A204.1 (cell line): ENCODE results near the gene NFATC3.
A peak's percentile ranks its signal among the peaks of the same experiment; 100 is the strongest.
"Not testable (repeated sequence)": the region's sequence is repeated elsewhere in the genome, so short reads cannot be mapped to it uniquely, and the experiment has no call there.

Source experiments
- FAIRE-seq: peaks from 2 replicates; lab custom pipeline; 2012; peaks lifted over from hg19 to GRCh38; lab: Jason Lieb, UNC

NFATC3 gene

DNA sequence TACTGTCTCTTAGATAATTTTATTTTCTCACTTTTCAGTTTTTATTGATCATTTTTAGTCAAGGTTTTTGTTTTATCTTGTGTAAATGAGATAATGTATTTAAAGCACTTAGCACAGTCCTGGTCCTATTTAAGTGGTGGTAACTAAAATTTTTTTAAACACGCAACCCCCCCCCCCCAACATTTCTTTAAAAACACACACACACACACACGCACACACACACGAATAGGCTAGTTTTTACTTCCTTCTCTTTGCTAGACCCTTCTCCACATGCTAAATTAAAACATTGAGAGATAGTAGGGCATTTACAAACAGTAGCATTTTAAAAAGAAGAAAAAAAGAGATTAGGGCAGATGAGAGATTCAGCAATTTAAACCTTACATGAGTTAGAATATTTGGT lies 5.0 kb downstream of the NFATC3 start:
- FAIRE-seq = no peak

DNA sequence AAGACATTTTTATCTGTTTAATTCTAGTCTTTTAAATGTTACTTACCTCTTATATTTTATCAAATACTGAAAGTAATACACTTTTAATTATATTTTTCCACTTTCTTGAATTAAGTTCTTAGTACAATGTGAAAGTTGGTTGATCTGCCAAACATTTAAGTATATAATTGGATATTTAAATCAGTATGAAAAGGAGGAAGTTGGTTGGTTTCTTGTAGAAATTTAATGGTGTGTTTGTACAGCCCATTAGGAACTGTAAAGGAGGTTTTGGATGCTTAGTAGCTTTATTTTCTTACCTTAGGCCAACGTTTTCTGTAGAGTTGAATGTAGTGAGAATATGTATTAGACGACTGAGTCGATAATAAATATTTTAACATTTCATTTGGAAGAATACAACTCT lies 5.4 kb downstream of the NFATC3 start:
- no peak for FAIRE-seq

DNA sequence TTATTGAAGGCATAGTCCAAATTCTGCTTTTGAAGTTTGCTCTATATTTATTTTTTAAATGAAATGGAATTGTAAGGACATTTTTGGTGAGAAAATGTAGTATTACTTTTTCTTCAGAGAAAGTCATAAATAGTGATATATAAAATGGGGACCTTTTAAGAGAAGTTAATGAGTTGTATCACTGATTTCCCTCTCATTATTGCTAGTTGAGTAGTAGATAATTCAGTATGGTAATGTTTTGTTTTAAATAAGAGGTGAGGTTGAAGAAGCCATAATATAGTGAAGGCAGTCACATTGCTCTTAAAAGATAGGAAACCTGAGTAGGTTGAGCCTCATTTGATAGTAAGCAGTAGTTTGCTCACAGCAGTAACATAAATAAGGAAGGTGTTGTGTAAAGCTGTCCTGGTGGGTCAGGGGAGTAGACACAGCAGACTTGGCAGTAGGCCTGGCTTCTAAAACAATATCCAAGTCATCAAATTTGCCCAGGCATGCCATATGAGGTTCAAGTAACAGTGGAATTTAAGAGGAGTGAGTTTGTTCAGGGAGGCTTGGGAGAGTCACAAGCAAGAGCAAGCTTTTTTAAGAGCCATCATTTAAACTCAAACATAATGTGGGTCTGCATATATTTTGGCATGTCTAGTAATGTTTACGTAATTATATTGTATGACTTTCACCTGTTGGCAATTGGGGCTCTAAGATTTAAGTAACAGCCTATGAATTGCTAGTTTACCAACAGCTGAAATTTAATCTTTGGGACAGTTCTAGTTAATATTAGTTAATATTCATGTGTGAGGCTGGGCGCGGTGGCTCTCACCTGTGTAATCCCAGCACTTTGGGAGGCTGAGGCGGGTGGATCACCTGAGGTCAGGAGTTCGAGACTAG lies 6.5 kb downstream of the NFATC3 start:
- FAIRE-seq = no peak

DNA sequence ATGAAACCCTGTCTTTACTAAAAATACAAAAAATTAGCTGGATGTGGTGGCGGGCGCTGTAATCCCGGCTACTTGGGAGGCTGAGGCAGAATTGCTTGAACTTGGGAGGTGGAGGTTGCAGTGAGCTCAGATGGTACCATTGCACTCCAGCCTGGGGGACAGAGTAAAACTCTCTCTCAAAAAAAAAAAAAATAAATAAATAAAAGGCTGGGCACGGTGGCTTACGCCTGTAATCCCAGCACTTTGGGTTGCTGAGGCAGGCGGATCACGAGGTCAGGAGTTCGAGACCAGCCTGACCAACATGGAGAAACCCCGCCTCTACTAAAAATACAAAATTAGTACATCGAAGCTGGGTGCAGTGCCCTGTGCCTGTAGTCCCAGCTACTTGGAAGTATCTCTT lies 7.1 kb downstream of the NFATC3 start:
- FAIRE-seq = not testable (repeated sequence)

DNA sequence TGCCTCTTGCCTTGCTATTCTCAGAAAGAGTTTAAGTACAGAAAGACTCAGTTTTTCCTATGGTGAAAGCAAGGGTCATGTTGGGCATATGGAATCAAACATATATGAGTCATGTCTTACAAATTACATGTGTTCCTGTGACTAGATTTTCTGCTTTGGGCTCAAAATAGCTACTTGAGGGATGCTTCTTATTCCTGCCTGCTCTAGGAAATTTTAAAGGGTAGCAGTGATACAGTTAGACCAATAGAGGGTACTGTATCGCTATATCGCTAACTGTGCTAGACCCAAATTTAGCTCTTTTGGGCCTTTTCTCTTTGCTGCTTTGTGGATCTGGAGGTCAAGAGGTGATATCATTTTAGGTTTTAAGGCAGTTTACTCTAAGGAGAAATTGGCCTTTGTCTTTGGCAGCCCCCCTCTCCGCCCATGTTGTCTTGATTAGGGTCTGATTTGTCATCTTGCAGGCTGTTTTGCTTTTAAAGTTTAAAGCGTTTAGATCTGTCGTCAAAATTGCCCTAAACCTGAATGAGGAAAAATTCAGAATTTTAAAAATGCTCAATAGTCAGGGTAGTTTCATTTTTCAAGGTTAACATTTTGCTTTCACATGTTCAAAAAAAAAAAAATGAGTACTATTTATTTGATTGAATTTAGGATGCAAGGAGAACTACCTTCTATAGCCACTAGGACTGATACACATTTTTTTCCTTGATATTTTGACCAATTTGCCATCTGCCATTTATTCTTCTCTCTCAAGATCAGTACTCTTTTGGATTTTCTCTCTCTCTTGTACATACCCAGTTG lies 8.8 kb downstream of the NFATC3 start:
- peak; percentile 81 for FAIRE-seq

DNA sequence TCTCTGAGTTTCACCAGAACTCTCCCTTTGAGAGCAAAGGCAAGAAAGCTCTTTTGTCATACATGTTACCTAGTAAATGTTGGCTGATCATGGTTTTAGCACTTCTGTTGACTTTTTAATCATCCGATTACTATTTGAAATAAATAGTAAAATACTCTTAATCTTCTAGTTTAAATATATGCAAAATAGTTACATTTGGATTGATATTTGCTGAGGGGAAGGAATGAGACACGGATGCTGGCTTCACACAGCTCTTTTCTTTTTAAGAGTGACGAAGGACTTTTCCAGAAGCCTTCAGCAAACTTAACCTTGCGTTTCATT lies 9.4 kb downstream of the NFATC3 start:
- FAIRE-seq = no peak

DNA sequence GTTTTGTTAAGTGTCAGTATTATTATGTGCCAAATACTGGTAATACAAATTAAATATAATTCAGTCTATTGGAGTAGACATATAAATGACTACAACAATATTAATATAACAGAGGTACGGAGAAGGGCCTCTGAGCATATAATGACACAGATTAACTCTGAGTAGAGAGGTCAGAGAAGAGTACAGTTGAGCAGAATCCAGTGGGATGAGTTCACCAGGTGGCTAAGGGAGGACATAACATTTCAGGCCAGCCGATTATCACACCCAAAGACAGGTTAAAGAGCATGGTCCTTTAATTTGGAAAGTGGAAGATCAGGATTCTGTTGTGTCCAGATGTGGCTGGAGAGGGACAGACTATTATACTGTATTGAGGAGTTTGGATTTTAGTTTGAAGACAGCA lies 11.3 kb downstream of the NFATC3 start:
- no peak for FAIRE-seq

DNA sequence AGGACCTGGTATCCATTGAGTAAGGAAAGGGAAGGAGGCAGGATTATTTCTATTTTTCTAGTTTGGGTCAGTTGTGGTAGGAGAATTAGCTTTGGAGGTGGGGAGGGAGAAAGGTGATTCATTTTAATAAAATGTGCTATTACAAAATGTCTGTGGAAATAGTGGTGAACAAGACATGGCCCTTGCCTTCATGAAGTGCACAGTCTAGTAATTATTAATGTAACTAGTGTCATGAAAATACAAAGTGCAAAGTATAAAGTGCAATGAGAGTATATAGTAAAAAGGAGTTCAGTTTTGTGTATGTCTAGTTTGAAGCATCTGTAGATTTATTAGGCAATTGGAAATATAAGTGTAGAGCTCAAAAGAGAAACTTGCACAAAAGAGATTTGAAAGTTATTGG lies 11.9 kb downstream of the NFATC3 start:
- FAIRE-seq = no peak

DNA sequence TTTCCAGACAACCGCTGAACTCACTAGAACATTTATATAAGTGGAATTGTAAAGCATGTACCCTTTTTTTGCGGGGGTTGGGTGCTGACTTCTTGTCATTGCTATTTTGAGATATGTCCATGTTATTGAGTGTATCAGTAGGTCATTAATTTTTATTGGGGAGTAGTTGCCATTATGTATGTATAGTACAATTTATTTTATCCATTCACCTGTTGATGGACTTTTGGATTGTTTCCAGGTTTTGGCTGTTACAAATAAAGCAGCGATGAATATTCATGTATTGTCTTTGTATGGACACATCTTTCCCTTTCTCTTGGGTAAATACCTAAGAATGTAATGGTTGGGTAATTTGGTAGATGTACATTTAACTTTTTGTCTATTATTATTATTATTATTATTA lies 12.7 kb downstream of the NFATC3 start:
- no peak for FAIRE-seq

DNA sequence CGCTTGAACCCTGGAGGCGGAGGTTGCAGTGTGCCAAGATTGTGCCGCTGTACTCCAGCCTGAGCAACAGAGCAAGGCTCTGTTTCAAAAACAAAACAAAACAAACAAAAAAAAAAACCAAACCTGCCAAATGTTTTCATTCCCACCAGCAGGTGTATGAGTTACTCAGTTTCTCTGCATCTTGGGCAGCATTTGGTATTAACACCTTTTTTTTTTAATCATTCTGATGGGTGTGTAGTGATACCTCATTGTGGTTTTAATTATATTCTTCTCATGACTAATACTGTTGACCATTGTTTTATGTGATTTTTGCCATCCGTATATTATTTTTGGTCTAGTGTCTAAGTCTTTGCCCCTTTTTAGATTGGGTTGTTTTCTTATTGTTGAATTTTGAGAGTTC lies 15.3 kb downstream of the NFATC3 start:
- FAIRE-seq = no peak

DNA sequence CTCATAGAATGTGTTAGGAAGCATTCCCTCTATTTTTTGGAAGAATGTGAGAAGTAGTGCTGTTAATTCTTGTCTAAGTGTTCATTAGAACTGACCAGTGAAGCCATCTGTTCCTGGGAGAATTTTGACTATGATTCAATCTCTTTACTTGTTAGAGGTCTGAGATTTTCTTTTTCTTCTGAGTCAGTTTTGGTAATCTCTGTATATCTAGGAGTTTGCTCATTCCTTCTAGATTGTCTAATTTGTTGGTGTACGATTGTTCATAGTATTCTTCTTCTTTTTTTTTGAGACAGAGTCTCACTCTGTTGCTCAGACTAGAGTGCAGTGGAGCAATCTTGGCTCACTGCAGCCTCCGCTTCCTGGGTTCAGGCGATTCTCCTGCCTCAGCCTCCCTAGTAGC lies 20.4 kb downstream of the NFATC3 start:
- FAIRE-seq = no peak

DNA sequence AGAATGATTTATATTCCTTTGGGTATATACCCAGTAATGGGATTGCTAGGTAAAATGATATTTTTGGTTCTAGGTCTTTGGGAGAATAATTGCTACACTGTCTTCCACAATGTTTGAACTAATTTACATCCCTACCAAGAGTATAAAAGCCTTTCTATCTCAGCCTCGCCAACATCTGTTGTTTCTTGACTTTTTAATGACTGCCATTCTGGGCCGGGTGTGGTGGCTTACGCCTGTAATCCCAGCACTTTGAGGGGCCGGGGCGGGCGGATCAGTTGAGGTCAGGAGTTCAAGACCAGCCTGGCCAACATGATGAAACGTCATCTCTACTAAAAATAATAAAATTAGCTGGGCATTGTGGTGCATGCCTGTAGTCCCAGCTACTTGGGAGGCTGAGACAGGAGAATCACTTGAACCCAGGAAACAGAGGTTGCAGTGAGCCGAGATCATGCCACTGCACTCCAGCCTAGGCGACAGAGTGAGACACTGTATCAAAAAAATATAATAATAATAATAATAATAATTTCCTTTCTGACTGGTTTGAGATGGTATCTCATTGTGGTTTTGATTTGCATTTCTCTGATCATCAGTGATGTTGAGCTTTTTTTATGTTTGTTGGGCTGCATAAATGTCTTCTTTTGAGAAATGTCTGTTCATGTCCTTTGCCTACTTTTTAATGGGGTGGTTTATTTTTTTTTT lies 22.2 kb downstream of the NFATC3 start:
- not testable (repeated sequence) for FAIRE-seq

DNA sequence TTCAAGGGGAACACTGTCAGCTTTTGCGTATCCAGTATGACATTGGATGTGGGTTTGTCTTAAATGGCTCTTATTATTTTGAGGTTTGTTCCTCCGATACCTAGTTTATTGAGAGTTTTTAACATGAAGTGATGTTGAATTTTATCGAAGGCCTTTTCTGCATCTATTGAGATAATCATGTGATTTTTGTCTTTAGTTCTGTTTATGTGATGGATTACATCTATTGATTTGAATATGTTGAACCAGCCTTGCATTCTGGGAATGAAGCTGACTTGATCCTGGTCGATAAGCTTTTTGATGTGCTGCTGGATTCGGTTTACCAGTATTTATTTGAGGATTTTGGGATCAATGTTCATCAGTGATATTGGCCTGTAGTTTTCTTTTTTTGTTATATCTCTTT lies 24.0 kb downstream of the NFATC3 start:
- FAIRE-seq = not testable (repeated sequence)

DNA sequence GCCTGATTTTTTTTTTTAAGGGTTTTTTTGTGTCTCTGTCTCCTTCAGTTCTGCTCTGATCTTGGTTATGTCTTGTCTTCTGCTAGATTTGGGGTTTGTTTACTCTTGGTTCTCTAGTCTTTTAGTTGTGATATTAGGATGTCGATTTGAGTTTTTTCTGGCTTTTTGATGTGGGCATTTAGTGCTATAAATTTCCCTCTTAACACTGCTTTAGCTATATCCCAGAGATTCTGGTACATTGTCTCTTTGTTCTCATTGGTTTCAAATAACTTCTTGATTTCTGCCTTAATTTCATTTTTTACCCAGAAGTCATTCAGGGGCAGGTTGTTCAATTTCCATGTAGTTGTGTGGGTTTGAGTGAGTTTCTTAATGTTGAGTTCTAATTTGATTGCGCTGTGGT lies 25.4 kb downstream of the NFATC3 start:
- FAIRE-seq = not testable (repeated sequence)

DNA sequence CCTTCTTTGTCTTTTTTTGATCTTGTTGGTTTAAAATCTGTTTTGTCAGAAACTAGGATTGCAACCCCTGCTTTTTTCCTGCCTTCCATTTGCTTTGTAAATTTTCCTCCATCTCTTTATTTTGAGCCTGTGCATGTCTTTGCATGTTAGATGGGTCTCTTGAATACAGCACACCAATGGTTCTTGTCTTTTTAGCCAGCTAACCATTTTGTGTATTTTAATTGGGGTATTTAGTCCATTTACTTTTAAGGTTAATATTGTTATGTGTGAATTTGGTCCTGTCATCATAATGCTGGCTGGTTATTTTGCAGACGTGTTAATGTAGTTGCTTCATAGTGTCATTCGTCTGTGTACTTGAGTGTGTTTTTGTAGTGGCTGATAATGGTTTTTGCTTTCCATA lies 26.2 kb downstream of the NFATC3 start:
- no peak for FAIRE-seq

DNA sequence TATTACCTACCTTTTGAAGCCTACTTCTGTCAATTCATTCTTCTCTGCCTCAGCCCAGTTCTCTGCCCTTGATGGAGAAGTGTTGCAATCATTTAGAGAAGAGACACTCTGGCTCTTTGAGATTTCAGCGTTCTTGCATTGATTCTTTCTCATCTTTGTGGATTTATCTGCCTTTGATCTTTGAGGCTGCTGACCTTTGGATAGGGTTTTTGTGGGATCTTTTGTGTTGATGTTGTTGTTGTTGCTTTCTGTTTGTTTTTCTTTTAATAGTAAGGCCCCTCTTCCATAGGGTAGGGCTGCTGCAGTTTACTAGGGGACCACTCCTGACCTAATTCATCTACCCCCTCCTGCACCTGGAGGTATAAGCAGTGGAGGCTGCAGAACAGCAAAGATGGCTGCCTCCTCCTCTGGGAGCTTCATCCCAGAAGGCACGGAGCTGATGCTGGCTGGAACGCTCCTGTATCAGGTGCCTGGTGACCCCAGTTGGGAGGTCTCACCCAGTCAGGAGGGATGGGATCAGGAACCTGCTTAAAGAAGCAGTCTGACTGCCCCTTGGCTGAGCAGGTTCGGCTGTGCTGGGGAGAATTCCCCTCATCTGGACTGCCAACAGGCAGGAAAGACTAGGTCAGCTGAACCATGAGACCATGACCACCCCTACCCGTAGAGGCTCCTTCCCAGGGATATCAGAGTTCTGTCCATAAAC lies 28.0 kb downstream of the NFATC3 start:
- no peak for FAIRE-seq

DNA sequence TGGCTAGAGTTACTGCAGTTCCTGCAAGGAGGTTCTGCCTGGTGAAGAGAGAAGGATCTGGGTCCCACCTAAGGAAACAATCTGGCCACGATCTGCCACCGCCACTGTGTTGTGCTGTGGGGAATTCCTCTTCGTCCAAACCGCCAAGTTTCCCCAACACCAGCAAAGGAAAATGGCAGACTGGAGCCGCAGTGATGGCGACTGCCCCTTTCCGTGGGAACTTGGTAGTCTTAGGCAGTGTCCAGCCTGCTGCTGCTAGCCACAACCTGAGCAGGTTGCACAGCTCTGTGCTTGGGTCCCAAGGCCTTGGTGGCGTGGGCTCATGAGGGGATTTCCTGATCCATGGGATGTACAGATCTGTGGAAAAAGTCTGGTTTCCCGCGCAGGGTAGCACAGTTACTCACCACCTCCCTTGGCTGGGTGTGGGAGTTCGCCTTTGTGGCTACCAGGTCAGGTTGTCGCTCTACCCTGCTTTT lies 28.6 kb downstream of the NFATC3 start:
- FAIRE-seq = no peak

DNA sequence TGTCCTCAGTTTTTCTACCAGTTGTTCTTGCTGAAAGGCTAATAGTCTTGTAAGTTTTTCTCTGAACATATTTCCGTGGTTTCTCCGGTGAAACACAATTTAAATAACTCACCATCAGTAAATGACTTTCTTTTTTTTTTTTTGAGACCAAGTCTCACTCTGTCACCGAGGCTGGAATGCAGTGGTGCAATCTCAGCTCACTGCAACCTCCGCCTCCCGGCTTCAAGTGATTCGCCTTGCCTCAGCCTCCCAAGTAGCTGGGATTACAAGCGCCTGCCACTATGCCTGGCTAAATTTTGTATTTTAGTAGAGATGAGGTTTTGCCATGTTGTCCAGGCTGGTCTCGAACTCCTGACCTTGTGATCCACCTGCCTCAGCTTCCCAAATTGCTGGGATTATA lies 29.8 kb downstream of the NFATC3 start:
- FAIRE-seq = not testable (repeated sequence)

DNA sequence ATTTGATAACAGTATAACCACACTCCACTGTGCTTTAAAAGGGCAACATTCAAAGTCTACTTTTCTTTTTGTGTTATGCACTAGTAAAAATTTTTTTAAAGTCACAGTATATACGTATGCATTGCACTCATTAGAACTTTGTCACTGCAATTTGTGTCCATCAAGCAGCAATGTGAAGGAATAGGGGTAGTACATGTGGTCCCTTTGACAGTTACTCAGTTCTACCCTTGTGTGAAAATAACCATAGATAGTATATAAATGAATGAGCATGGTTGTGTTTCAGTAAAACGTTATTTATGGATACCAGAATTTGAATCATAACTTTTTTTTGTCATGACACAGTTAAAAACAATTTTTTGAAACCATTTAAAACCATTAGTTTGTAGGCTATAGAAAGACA lies 30.7 kb downstream of the NFATC3 start:
- no peak for FAIRE-seq

DNA sequence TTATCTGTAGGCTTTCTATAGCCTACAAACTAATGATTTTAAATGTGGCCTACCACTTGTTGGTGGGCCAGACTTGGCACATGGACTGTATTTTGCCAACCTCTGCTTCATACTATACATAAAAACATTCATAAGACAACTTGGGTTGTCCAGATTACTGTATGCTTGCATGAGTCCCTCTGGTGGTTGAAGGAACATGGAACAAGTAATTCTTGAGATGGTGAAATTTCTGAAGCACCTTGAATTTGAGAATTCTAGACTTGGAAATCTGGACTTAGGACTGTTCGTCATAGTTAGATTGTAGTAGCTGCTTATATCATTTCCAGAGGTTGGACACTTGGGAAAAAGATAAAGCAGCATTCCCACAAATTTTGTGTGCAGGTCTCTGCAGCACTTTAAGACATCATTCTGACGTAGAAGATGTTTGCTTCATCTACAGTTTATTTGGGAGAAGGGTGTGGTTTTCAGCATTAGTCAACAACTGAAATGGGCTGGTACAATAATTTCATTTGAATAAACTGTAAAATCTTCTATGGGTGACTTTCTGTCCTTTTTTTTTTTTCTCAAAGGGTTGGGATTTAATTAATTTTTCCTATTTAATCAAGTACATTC lies 31.2 kb downstream of the NFATC3 start:
- FAIRE-seq = peak; percentile 48

DNA sequence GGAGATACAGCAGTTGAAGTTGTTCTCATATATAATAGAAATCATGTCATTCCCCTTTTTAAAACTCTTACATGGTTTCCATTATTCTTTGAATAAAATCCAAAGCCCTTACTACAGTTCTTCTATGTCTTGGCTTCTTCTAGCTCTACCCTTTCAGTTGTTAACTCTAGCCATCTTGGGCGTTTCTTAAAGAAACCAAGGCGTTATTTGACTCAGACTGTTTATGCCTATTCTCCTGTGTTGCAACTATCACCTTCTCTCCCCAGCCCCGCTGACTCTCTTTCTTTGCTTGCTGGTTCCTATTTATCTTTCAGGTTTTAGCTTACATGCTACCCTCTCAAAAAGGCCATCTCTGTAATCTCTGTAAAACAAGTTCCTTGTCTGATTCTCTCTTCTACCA lies 32.7 kb downstream of the NFATC3 start:
- FAIRE-seq = no peak

DNA sequence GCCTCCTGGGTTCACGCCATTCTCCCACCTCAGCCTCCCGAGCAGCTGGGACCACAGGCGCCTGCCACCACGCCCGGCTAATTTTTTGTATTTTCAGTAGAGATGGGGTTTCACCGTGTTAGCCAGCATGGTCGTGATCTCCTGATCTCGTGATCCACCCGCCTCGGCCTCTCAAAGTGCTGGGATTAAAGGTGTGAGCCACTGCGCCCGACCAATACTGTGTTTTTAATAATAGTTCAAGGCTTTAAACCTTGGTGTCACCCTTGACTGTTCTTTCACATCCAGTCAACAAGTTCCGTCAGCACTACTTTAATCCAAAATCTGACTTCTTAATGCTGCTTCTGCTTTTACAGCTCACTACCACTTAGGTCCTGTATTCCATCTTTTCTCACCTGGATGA lies 33.8 kb downstream of the NFATC3 start:
- FAIRE-seq = not testable (repeated sequence)
